Rectal smooth muscle tissue (tissue), 1 donor: ENCODE results near the gene FAM53A.

Experiments
- H3K27ac ChIP-seq: one replicate; pipeline ENCODE4 v1.7.0; 2013; ENCODE audit warnings: low read depth, low read length, inconsistent platforms
- H3K27me3 ChIP-seq: one replicate; pipeline ENCODE4 v1.7.0; 2013; ENCODE audit warnings: low read length; ENCODE audit not compliant: control insufficient read depth, insufficient read depth
- H3K36me3 ChIP-seq: one replicate; pipeline ENCODE4 v1.7.0; 2013; ENCODE audit warnings: low read length; ENCODE audit not compliant: control insufficient read depth, insufficient read depth
- H3K4me1 ChIP-seq: one replicate; pipeline ENCODE4 v1.7.0; 2013; ENCODE audit warnings: low read length; ENCODE audit not compliant: control insufficient read depth, insufficient read depth
- H3K4me3 ChIP-seq: one replicate; pipeline ENCODE4 v1.7.0; 2013; ENCODE audit warnings: low read length
- H3K9ac ChIP-seq: one replicate; pipeline ENCODE4 v1.7.0; 2013; ENCODE audit warnings: low read length

Gene FAM53A

GRCh38 chr4:1596393-1596792 lies 87.7 kb downstream of the FAM53A start:
- no peaks in the 10 kb centered on the region for H3K27me3 ChIP-seq

GRCh38 chr4:1595789-1596325 lies 88.3 kb downstream of the FAM53A start:
- Histone ChIP-seq H3K4me3 (no peak overlapping the region), H3K4me1 (no peaks in the 10 kb centered on the region), H3K27me3 (no peaks in the 10 kb centered on the region), H3K27ac (no peak overlapping the region), H3K36me3 (no peaks in the 10 kb centered on the region), H3K9ac (no peak overlapping the region)

More at GRCh38 chr4:1596393-1596792, 87.7 kb downstream of the FAM53A start:
- H3K9ac ChIP-seq = no peak overlapping the region
- H3K4me3 ChIP-seq = no peak overlapping the region
- H3K27ac ChIP-seq = no peak overlapping the region
- no peaks in the 10 kb centered on the region for H3K4me1 ChIP-seq
- H3K36me3 ChIP-seq = no peaks in the 10 kb centered on the region

GRCh38 chr4:1594871-1595788 lies 89.0 kb downstream of the FAM53A start:
- Histone ChIP-seq H3K36me3 (no peaks in the 10 kb centered on the region), H3K4me3 (no peak overlapping the region), H3K9ac (no peak overlapping the region), H3K27me3 (no peaks in the 10 kb centered on the region), H3K4me1 (no peaks in the 10 kb centered on the region), H3K27ac (no peak overlapping the region)

GRCh38 chr4:1593881-1594345 lies 90.2 kb downstream of the FAM53A start:
- Histone ChIP-seq H3K36me3 (no peaks in the 10 kb centered on the region), H3K27me3 (no peaks in the 10 kb centered on the region)

GRCh38 chr4:1593458-1593857 lies 90.7 kb downstream of the FAM53A start:
- Histone ChIP-seq H3K4me1 (no peaks in the 10 kb centered on the region), H3K27me3 (no peaks in the 10 kb centered on the region), H3K9ac (no peak overlapping the region), H3K36me3 (no peaks in the 10 kb centered on the region), H3K4me3 (no peak overlapping the region), H3K27ac (no peak overlapping the region)

More at GRCh38 chr4:1593881-1594345, 90.2 kb downstream of the FAM53A start:
- Histone ChIP-seq H3K27ac (no peak overlapping the region), H3K4me1 (no peaks in the 10 kb centered on the region), H3K9ac (no peak overlapping the region), H3K4me3 (no peak overlapping the region)

GRCh38 chr4:1592709-1593417 lies 91.2 kb downstream of the FAM53A start:
- Histone ChIP-seq H3K27ac (no peak overlapping the region), H3K4me3 (no peak overlapping the region), H3K27me3 (no peaks in the 10 kb centered on the region), H3K9ac (no peak overlapping the region), H3K4me1 (no peaks in the 10 kb centered on the region), H3K36me3 (no peaks in the 10 kb centered on the region)

- Histone ChIP-seq H3K4me1 (no peaks in the 10 kb centered on the region), H3K27me3 (no peaks in the 10 kb centered on the region), H3K27ac (no peak overlapping the region), H3K9ac (no peak overlapping the region), H3K4me3 (no peak overlapping the region), H3K36me3 (no peaks in the 10 kb centered on the region)
Observed at GRCh38 chr4:1592068-1592708, 91.9 kb downstream of the FAM53A start.

GRCh38 chr4:1591107-1591506 lies 93.0 kb downstream of the FAM53A start:
- no peak overlapping the region for H3K27ac ChIP-seq
- H3K9ac ChIP-seq = no peak overlapping the region
- H3K4me3 ChIP-seq = no peak overlapping the region
- H3K4me1 ChIP-seq = no peaks in the 10 kb centered on the region
- H3K27me3 ChIP-seq = no peaks in the 10 kb centered on the region
- no peaks in the 10 kb centered on the region for H3K36me3 ChIP-seq

GRCh38 chr4:1590244-1590643 lies 93.9 kb downstream of the FAM53A start:
- no peaks in the 10 kb centered on the region for H3K36me3 ChIP-seq
- H3K9ac ChIP-seq = no peak overlapping the region

More at GRCh38 chr4:1590244-1590643, 93.9 kb downstream of the FAM53A start:
- no peaks in the 10 kb centered on the region for H3K27me3 ChIP-seq
- no peak overlapping the region for H3K4me3 ChIP-seq
- H3K4me1 ChIP-seq = no peaks in the 10 kb centered on the region
- H3K27ac ChIP-seq = no peak overlapping the region
